ENCODE measurements around the gene PIP5K1C. TPM values are rescaled to one million over a fixed set of nuclear protein-coding genes. Genes with fewer than 3 reads are reported as not detected.

PIP5K1C gene
- total and polyA plus RNA-seq, 9 of the 15 experiments (the other 6 are each of a cell fraction or from before 2014, with no cell fraction given) = 0.38 to 22.1 (median 4.1) TPM

DNA sequence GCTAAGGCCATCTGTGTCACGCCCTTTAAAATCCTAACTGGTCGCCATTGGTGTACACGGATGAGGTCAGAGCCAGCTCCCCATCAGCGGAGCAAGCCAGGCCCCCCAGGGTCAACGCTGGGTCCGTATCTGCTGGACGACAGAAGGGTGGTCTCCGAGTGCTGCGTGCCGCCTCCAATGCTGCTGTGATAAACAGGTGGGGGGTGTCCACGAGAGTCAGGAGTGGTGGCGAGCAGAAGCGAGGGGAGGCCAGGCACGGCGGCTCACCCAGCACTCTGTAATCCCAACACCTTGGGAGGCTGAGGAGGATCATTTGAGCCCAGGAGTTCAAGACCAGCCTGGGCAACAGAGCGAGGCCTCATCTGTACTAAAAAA is 42.9 kb downstream of the PIP5K1C start:
- no peak overlapping the region for H2AFZ ChIP-seq (ENCODE audit: low read depth, low read length)
- no peaks in the 10 kb centered on the region for H3K79me2 ChIP-seq (ENCODE audit: control insufficient read depth, insufficient read depth, low read length)
- H3K9me1 ChIP-seq (ENCODE audit: control insufficient read depth, insufficient read depth, low read length) = no peaks in the 10 kb centered on the region
- BruUV-seq (replicated peaks) = no TSS peak
- in situ Hi-C loops (cut with MboI) = loop anchor here (5.0 kb wide), 1 partner anchor 190 kb away; no protein-coding TSS in a partner anchor
- CTCF ChIA-PET (ENCODE audit: low intra/inter-chr PET ratio) = no interaction called here
- H3K27ac ChIP-seq (ENCODE audit: extremely low read depth, low read depth, low read length) = no peak overlapping the region
- FAIRE-seq = no peak
- 94% methylated on average over 12 of the region's 16 CpGs for WGBS (ENCODE audit: insufficient coverage, low coverage, missing lambda C conversion rate)
- no peak for DNase-seq (ENCODE audit: extremely low read depth in 1 of 4, low spot score in 3 of 4)
- H3K27me3 ChIP-seq (ENCODE audit: control insufficient read depth in 2 of 2, insufficient read depth in 2 of 2, low read length in 2 of 2) = no peaks in the 10 kb centered on the region
- intact Hi-C loops (cut with micrococcal nuclease) = no loop called here
- peaks cover 71% of the 10 kb centered on the region; the same call in 2 of the 3 replicates for H3K36me3 ChIP-seq (ENCODE audit: control insufficient read depth, insufficient read depth, low read length)
- H3K4me2 ChIP-seq (ENCODE audit: insufficient read depth, low read length) = no peak overlapping the region
- H3K9ac ChIP-seq (ENCODE audit: insufficient read depth in 1 of 2, low read depth in 2 of 2, low read length in 2 of 2) = no peak overlapping the region
- no peaks in the 10 kb centered on the region for H4K20me1 ChIP-seq (replicated peaks; ENCODE audit: control insufficient read depth, insufficient read depth, low read length)
- no peak overlapping the region for H3K4me3 ChIP-seq
- POLR2A ChIA-PET = no interaction called here
- TF ChIP-seq ZNF583 (CRISPR knock-in tag; IDR thresholded peaks at IDR 0.05) (no peak), MED1 (CRISPR knock-in tag; IDR thresholded peaks at IDR 0.05; ENCODE audit: borderline replicate concordance) (no peak), DDX20 (tag; IDR thresholded peaks at IDR 0.05; ENCODE audit: low read depth) (no peak), CBX8 (IDR thresholded peaks at IDR 0.05; ENCODE audit: borderline replicate concordance, extremely low read depth, low read depth, low read length, poor library complexity, severe bottlenecking) (no peak), CCNT2 (IDR thresholded peaks at IDR 0.05; ENCODE audit: borderline replicate concordance, extremely low read depth, insufficient read length, low read depth, low read length) (no peak), FIP1L1 (IDR thresholded peaks at IDR 0.05; ENCODE audit: low read depth, low read length, poor library complexity, severe bottlenecking) (no peak), THRAP3 (IDR thresholded peaks at IDR 0.05; ENCODE audit: borderline replicate concordance) (no peak), LEF1 (IDR thresholded peaks at IDR 0.05) (no peak), MAFK (IDR thresholded peaks at IDR 0.05; ENCODE audit: low read length) (no peak), ZNF444 (CRISPR knock-in tag; IDR thresholded peaks at IDR 0.05) (no peak), DPF2 (IDR thresholded peaks at IDR 0.05) (no peak)
- TF ChIP-seq, protein P1, sequence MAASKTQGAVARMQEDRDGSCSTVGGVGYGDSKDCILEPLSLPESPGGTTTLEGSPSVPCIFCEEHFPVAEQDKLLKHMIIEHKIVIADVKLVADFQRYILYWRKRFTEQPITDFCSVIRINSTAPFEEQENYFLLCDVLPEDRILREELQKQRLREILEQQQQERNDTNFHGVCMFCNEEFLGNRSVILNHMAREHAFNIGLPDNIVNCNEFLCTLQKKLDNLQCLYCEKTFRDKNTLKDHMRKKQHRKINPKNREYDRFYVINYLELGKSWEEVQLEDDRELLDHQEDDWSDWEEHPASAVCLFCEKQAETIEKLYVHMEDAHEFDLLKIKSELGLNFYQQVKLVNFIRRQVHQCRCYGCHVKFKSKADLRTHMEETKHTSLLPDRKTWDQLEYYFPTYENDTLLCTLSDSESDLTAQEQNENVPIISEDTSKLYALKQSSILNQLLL (CRISPR knock-in tag; IDR thresholded peaks at IDR 0.05; ENCODE audit: borderline replicate concordance) = no peak
- TF ChIP-seq, protein P2, sequence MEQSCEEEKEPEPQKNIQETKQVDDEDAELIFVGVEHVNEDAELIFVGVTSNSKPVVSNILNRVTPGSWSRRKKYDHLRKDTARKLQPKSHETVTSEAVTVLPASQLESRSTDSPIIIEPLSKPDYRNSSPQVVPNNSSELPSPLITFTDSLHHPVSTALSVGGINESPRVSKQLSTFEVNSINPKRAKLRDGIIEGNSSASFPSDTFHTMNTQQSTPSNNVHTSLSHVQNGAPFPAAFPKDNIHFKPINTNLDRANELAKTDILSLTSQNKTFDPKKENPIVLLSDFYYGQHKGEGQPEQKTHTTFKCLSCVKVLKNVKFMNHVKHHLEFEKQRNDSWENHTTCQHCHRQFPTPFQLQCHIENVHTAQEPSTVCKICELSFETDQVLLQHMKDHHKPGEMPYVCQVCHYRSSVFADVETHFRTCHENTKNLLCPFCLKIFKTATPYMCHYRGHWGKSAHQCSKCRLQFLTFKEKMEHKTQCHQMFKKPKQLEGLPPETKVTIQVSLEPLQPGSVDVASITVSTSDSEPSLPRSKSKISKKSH (CRISPR knock-in tag; IDR thresholded peaks at IDR 0.05) = no peak
- TF ChIP-seq, protein P3, sequence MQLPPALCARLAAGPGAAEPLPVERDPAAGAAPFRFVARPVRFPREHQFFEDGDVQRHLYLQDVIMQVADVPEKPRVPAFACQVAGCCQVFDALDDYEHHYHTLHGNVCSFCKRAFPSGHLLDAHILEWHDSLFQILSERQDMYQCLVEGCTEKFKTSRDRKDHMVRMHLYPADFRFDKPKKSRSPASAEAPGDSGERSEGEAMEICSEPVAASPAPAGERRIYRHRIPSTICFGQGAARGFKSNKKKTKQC (CRISPR knock-in tag; IDR thresholded peaks at IDR 0.05) = no peak
- TF ChIP-seq, protein P4, sequence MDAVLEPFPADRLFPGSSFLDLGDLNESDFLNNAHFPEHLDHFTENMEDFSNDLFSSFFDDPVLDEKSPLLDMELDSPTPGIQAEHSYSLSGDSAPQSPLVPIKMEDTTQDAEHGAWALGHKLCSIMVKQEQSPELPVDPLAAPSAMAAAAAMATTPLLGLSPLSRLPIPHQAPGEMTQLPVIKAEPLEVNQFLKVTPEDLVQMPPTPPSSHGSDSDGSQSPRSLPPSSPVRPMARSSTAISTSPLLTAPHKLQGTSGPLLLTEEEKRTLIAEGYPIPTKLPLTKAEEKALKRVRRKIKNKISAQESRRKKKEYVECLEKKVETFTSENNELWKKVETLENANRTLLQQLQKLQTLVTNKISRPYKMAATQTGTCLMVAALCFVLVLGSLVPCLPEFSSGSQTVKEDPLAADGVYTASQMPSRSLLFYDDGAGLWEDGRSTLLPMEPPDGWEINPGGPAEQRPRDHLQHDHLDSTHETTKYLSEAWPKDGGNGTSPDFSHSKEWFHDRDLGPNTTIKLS (IDR thresholded peaks at IDR 0.05; ENCODE audit: borderline replicate concordance, low read depth) = no peak
- no peak for ATAC-seq
- H3K4me1 ChIP-seq (replicated peaks in 1 of 2; ENCODE audit: control insufficient read depth in 2 of 2, insufficient read depth in 2 of 2, low read length in 2 of 2) = peaks cover 0 to 52% of the 10 kb centered on the region in 2 experiments; a peak in 2 of 5 replicates
- no peaks in the 10 kb centered on the region for H3K9me3 ChIP-seq (replicated peaks; ENCODE audit: control insufficient read depth, insufficient read depth, low read depth, low read length)
